ENCODE results near the gene SAT1. TPM values are rescaled to one million over a fixed set of nuclear protein-coding genes. Genes with fewer than 3 reads are reported as not detected.

SAT1 gene
- total and polyA plus RNA-seq, 2 donors, result 291 to 2,700 TPM

Other genes starting within 250 kb of the SAT1 start
- gene PRDX4, start 115.7 kb upstream of the SAT1 start, total RNA-seq, result 54.2 TPM
- 33.2 TPM for gene PRDX4, start 115.7 kb upstream of the SAT1 start, polyA plus RNA-seq
- 13.6 TPM for gene ACOT9, start 39.9 kb upstream of the SAT1 start, total RNA-seq
- 44.5 TPM for gene ACOT9, start 39.9 kb upstream of the SAT1 start, polyA plus RNA-seq
- gene APOO, start 124.8 kb downstream of the SAT1 start, total RNA-seq, result 24.6 TPM
- gene APOO, start 124.8 kb downstream of the SAT1 start, polyA plus RNA-seq, result 16.6 TPM
- gene CXorf58, start 124.8 kb downstream of the SAT1 start, total RNA-seq, result 0.09 TPM
- 0.18 TPM for gene CXorf58, start 124.8 kb downstream of the SAT1 start, polyA plus RNA-seq
- 10.6 TPM for gene KLHL15, start 244.0 kb downstream of the SAT1 start, total RNA-seq
- 5.8 TPM for gene KLHL15, start 244.0 kb downstream of the SAT1 start, polyA plus RNA-seq

Data from thymus (tissue), 2 donors.